ENCODE results near the gene EPHA10. TPM values are rescaled to one million over a fixed set of nuclear protein-coding genes. Genes with fewer than 3 reads are reported as not detected.
"Not testable (repeated sequence)": the region's sequence is repeated elsewhere in the genome, so short reads cannot be mapped to it uniquely, and the experiment has no call there.

Gene EPHA10
- total RNA-seq, 2 experiments from 2014 or later = not detected

DNA sequence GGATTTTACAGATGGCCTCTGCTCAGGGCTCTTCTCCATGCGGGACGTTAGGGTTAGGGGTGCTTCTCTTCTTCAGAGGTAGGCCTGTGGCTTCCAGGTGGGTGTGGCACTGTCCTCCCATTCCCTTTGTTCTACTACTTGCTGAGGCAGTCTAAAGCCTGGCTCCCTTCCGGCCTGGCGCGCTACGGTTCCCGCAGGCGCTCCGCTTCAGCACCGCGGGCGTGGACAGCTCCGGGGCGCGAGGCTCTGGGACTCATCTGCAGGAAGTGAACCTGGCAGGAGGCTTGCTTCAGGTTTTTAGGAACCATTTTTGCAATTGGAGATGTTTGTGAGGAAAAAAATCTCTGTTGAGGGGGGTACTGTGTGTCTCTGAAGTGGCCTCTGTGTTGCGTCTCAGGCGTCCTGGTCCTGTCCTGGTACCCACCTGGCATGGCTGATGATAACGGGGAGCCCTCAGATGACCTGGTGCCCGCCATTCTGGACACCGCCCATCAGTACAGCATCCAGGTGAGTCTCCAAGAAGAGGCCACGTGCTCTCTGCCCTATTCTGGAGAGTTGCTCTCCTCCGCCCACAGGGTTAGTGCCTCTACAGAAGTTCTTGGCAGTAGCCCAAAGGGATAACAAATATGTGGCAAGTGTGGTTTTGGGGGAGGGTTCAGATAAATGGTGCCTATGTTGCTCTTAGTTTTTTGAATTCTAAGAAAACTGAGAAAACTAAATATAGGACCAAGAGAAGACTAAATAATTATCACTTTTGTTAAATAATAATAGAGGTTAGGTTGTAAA lies 30.6 kb upstream of the EPHA10 start:
- Mint-ChIP-seq H3K4me3 (peak overlapping the region; percentile 54), H3K27ac (no peak overlapping the region), H3K36me3 (ENCODE audit: low read depth) (peaks cover 9% of the 10 kb centered on the region), H3K4me1 (ENCODE audit: low read depth) (peaks cover 23% of the 10 kb centered on the region), H3K27me3 (ENCODE audit: low read depth) (peaks cover 28% of the 10 kb centered on the region), H3K9me3 (ENCODE audit: insufficient read depth) (no peaks in the 10 kb centered on the region)
- ChIA-PET CTCF (no interaction called here), POLR2A (no interaction called here)
- peak; percentile 43 for ATAC-seq
- peak; percentile 66 for DNase-seq

DNA sequence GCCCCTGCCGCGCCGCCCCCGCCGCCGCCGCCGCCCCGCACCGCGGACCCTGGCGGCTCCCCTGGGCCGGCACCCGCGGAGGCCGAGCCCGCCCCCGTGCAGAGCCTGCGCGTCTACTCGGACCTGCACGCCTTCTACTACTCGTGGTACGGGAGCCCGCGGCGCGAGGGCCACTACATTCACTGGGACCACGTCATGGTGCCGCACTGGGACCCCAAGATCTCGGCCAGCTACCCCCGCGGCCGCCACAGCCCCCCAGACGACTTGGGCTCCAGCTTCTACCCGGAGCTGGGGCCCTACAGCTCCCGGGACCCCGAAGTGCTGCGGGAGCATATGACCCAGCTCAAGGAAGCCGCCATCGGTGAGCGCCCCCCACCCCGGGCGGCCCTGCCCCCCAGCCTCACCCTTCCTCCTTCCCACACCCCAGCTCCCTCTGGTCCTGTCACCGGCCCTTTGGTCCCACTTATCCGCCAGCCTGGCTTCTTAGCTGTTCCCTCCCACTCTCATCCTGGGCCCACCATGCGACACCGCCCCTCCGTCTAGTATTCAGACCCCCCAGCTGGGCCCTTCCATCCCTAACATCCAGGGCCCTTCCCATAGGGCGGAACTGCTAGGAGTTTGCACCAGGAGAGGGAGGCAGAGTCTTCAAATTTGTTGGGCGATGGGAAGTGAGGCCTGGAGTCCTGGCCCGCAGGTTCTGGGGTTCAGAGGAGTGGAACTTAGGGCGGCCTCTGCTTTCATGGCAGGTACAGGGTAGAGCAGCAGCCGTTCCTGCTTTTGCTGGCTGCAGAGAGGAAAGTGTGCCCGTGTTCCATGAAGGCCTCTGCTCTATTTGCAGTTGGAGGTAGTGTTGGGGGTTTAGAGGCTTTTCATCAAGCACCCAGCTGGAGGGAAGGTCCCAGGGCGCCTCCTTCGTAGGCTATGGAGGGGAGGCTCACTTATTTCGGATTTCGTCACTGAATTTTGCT lies 29.7 kb upstream of the EPHA10 start:
- H3K9me3 Mint-ChIP-seq (ENCODE audit: insufficient read depth) = no peaks in the 10 kb centered on the region
- peaks cover 23% of the 10 kb centered on the region for H3K4me1 Mint-ChIP-seq (ENCODE audit: low read depth)
- POLR2A ChIA-PET = no interaction called here
- H3K27me3 Mint-ChIP-seq (ENCODE audit: low read depth) = peaks cover 28% of the 10 kb centered on the region
- H3K4me3 Mint-ChIP-seq = peak overlapping the region; percentile 65
- CTCF ChIA-PET = no interaction called here
- no peak overlapping the region for H3K27ac Mint-ChIP-seq
- peak; percentile 32 for ATAC-seq
- DNase-seq = no peak
- H3K36me3 Mint-ChIP-seq (ENCODE audit: low read depth) = peaks cover 3% of the 10 kb centered on the region

DNA sequence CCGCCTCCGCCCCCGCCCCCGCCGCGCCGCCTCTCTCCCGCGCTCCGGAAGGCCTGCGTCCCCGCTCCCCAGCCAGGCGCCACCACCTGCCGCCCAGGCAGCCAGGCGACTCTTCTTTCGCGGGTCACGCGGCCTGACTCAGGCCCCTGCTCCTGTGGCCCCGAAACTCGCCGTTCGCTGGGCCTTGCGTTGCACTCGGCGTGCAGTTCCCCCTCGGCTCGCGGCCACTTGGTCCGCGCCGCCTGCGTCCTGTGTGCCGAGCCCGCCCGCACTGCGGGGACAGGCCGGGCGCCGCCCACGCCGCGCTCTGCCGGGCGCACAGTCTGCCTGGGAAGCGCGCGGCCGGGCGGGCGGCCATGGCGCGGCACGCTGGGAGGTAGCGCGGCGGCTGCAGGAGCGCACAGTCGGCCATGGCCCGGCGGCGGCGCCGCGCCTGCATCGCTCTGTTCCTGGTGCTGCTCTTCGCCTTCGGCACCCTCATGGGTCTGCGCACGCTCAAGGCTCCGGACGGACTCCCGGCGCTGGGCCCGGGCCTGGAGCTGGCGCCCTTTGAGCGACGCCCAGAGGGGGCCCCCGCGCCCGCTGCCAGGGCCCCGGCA lies 29.0 kb upstream of the EPHA10 start, which contains the start of gene MANEAL:
MANEAL (plus strand) TSS at position 75 of the 599 bp plus-strand sequence; CDS start at position 411, 336 bp downstream.
- POLR2A ChIA-PET = no interaction called here
- DNase-seq (peak; percentile 36), ATAC-seq (peak; percentile 86)
- H3K4me1 Mint-ChIP-seq (ENCODE audit: low read depth) = peaks cover 23% of the 10 kb centered on the region
- no peak within 1 kb of the TSS for H3K27ac Mint-ChIP-seq
- H3K36me3 Mint-ChIP-seq (ENCODE audit: low read depth) = no peaks in the 10 kb centered on the region
- peak within 1 kb of the TSS; percentile 65 for H3K4me3 Mint-ChIP-seq
- H3K27me3 Mint-ChIP-seq (ENCODE audit: low read depth) = peaks cover 28% of the 10 kb centered on the region
- CTCF ChIA-PET = no interaction called here
- no peaks in the 10 kb centered on the region for H3K9me3 Mint-ChIP-seq (ENCODE audit: insufficient read depth)

DNA sequence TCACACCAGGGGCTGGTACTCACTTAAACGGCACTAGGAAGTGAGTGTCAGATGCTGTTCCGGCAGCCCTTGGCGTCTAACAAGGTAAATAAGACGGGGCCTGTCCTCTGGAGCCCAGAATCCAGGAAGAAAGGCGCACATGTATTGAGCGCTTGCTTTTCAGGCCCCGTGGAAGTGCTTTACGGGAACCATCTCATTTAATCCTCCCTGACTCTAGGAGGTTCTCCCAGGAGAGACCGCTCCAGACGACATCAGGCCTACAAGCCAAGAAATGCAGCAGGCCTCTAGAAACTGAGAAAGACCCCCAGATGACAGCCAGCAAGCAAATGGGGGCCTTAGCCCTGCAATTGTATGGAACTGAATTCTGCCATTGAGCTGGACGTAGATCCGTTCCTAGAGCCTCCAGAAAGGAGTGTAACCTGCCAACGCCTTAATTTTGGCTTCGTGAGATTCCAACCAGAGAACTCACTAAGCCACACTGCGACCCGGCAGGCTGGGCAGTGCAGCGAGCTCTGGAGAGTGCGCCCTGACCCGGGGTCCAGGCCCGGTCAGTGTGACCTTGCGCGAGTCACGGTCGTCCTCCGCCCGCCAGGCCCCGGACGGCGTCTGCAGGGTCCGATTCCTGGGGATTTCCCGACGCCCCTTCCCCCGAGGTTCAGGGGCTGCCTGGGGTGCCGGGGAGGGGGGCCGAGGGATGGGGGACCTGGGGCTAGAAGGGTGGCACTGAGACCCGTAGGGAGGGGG lies 28.2 kb upstream of the EPHA10 start:
- Mint-ChIP-seq H3K9me3 (ENCODE audit: insufficient read depth) (no peaks in the 10 kb centered on the region), H3K4me3 (peak overlapping the region; percentile 15), H3K27ac (no peak overlapping the region), H3K27me3 (ENCODE audit: low read depth) (peaks cover 30% of the 10 kb centered on the region), H3K36me3 (ENCODE audit: low read depth) (no peaks in the 10 kb centered on the region), H3K4me1 (ENCODE audit: low read depth) (peaks cover 23% of the 10 kb centered on the region)
- ChIA-PET CTCF (no interaction called here), POLR2A (no interaction called here)
- DNase-seq (no peak), ATAC-seq (no peak)

DNA sequence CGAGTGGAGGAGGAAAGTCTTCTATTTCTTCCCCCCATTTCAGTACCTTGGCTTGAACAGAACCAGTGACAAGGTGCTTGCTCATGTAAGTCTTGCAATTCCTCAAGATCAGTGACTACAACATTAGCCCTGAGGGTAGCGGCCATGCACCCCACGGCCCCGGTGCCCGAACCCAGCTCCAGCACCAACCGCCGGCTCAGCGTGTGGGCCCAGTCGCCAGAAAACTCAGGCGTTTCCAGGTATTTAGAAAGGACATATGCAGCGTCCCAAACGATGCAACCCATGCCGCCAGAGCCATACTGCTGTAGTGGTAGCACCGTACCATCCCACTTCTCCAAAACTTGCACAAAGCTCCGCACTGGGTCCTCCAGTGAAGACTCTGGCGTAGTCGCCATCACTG lies 17.6 kb upstream of the EPHA10 start:
- ChIA-PET CTCF (no interaction called here), POLR2A (no interaction called here)
- no peaks in the 10 kb centered on the region for H3K9me3 Mint-ChIP-seq (ENCODE audit: insufficient read depth)
- no peaks in the 10 kb centered on the region for H3K36me3 Mint-ChIP-seq (ENCODE audit: low read depth)
- ATAC-seq = no peak
- H3K4me3 Mint-ChIP-seq = no peak overlapping the region
- H3K27me3 Mint-ChIP-seq (ENCODE audit: low read depth) = peaks cover 6% of the 10 kb centered on the region
- no peak overlapping the region for H3K27ac Mint-ChIP-seq
- H3K4me1 Mint-ChIP-seq (ENCODE audit: low read depth) = no peaks in the 10 kb centered on the region
- DNase-seq = no peak

DNA sequence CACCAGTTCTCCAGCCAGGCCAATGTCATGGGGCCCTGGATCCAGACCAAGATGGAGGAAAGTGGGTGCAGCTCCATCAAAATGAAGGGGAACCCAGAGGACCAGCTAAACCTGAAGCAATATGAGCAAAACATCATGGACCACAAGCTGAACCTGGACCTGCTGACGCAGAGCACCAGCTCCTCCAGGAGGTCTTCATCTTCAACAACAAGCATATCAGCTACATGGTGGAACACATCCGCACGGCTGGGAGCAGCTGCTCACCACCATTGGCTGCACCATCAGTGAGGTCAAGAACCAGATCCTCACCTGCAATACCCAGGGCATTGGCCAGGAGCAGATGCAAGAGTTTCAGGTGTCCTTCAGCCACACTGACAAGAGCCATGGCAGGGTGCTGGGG lies 13.7 kb upstream of the EPHA10 start:
- Mint-ChIP-seq H3K4me1 (ENCODE audit: low read depth) (no peaks in the 10 kb centered on the region), H3K36me3 (ENCODE audit: low read depth) (no peaks in the 10 kb centered on the region), H3K27ac (no peak overlapping the region), H3K4me3 (no peak overlapping the region), H3K9me3 (ENCODE audit: insufficient read depth) (no peaks in the 10 kb centered on the region), H3K27me3 (ENCODE audit: low read depth) (no peaks in the 10 kb centered on the region)
- DNase-seq (no peak), ATAC-seq (no peak)
- ChIA-PET CTCF (interaction anchor here (0.6 kb wide), 1 partner anchor 30 kb away, joined by 3 read pairs; the partner anchor contains the start of gene YRDC), POLR2A (no interaction called here)

DNA sequence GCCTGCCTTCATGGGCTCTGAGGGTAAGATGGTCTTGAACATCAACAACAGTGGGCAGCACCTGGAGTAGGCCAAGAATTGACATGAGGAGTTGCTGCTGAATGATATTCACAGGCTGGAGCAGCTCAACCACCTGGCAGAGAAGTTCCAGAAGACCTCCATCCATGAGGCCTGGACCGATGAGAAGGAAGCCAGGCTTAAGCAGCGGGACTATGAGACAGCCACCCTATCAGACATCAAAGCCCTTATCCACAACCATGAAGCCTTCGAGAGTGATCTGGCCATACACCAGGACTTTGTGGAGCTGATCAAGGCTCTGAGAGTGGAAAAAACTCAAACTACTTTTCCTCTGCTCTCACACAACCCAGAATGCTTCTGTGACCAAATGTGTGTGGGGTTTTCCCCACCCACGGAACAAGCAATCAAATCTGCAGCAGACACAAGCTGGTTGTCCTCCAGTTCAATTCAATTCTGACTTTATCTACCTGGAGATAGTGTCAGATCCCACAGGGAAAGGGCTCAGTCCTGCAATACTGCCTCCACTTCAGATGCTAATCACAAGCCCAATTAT lies 12.1 kb upstream of the EPHA10 start:
- Mint-ChIP-seq H3K27me3 (ENCODE audit: low read depth) (no peaks in the 10 kb centered on the region), H3K36me3 (ENCODE audit: low read depth) (no peaks in the 10 kb centered on the region), H3K9me3 (ENCODE audit: insufficient read depth) (no peaks in the 10 kb centered on the region), H3K27ac (no peak overlapping the region), H3K4me3 (no peak overlapping the region), H3K4me1 (ENCODE audit: low read depth) (no peaks in the 10 kb centered on the region)
- CTCF ChIA-PET = no interaction called here
- ATAC-seq = no peak
- no peak for DNase-seq
- POLR2A ChIA-PET = interaction anchor here (0.6 kb wide), 1 partner anchor 22 kb away, joined by 3 read pairs; no protein-coding TSS in a partner anchor

DNA sequence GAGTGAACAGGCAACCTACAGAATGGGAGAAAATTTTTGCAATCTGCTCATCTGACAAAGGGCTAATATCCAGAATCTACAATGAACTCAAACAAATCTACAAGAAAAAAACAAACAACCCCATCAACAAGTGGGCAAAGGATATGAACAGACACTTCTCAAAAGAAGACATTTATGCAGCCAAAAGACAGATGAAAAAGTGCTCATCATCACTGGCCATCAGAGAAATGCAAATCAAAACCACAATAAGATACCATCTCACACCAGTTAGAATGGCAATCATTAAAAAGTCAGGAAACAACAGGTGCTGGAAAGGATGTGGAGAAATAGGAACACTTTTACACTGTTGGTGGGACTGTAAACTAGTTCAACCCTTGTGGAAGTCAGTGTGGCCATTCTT lies 6.5 kb upstream of the EPHA10 start:
- H3K36me3 Mint-ChIP-seq (ENCODE audit: low read depth); DNase-seq; H3K4me1 Mint-ChIP-seq (ENCODE audit: low read depth); ATAC-seq; H3K9me3 Mint-ChIP-seq (ENCODE audit: insufficient read depth); CTCF ChIA-PET; H3K27ac Mint-ChIP-seq; H3K4me3 Mint-ChIP-seq: not testable (repeated sequence)
- H3K27me3 Mint-ChIP-seq (ENCODE audit: low read depth) = peaks cover 29% of the 10 kb centered on the region
- POLR2A ChIA-PET = interaction anchor here (0.6 kb wide), 1 partner anchor 435 kb away, joined by 3 read pairs; no protein-coding TSS in a partner anchor

DNA sequence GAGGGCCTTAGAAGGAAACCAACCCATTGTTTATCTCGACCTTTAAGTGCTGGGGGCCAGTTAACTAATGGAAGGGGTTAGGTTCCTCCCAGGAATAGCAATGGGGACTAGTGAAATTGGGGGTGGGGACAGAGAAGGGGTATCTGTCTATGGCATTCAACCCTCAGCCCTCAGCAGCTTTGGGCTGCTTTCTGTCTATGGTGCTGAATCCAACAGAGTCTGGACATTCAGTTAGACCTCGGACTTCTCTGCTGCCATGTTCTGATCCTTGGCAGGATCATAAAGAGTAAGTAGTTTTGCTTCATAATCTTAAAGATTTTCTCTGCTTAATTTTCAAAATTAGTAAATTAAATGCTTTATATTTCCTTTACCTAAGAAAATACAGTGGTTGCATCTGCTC lies 2.6 kb upstream of the EPHA10 start:
- Mint-ChIP-seq H3K36me3 (ENCODE audit: low read depth) (no peaks in the 10 kb centered on the region), H3K27me3 (ENCODE audit: low read depth) (peaks cover 63% of the 10 kb centered on the region), H3K4me3 (no peak overlapping the region), H3K9me3 (ENCODE audit: insufficient read depth) (no peaks in the 10 kb centered on the region), H3K4me1 (ENCODE audit: low read depth) (peaks cover 5% of the 10 kb centered on the region), H3K27ac (no peak overlapping the region)
- no peak for ATAC-seq
- ChIA-PET POLR2A (interaction anchor here (0.6 kb wide), 1 partner anchor 729 kb away, joined by 4 read pairs; no protein-coding TSS in a partner anchor), CTCF (interaction anchor here (1.7 kb wide), 1 partner anchor 164 kb away, joined by 3 read pairs; no protein-coding TSS in a partner anchor)
- DNase-seq = no peak

DNA sequence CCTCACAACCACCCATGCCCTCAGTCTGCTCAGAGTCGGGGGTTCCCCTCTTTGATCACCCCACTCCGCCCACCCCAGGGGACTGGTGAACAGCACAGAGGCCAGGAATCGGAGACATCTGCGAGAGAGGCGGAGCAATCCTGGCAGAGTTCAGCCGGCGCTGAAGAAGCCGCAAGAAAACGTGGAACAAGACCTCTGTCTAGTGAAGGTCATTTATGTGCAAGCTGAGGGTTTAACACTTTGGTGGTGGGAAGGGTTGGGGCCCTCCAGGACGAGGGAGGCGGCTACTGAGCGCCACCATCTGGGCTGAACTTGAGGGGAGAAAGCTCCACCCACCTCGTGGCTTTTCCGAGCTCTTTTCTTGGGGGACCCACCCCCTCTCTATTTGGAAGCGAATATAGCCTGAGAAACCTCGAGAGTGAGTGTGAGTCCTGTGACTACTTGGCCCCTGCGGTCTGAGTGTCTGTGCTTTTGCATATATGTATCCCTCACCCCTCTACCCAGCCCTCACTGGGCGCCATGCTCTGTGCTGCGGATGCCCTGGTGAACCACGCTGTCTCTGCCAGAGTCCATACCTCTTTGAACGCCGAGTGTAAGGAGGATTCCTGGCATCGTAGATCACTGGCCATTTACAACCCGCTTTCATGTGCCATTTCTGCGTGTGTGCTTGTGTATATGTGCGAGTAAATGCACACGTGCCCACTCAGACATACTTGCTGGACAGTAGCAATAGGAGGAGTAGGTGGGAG lies 1.2 kb upstream of the EPHA10 start:
- ChIA-PET CTCF (interaction anchor here (1.7 kb wide), 2 partner anchors 11 to 163 kb away, joined by 3 to 4 read pairs; no protein-coding TSS in a partner anchor), POLR2A (interaction anchor here (0.6 kb wide), 1 partner anchor 250 kb away, joined by 3 read pairs; no protein-coding TSS in a partner anchor)
- H3K36me3 Mint-ChIP-seq (ENCODE audit: low read depth) = no peaks in the 10 kb centered on the region
- DNase-seq (no peak), ATAC-seq (no peak)
- H3K27ac Mint-ChIP-seq = no peak overlapping the region
- peaks cover 5% of the 10 kb centered on the region for H3K4me1 Mint-ChIP-seq (ENCODE audit: low read depth)
- H3K27me3 Mint-ChIP-seq (ENCODE audit: low read depth) = peaks cover 66% of the 10 kb centered on the region
- H3K9me3 Mint-ChIP-seq (ENCODE audit: insufficient read depth) = no peaks in the 10 kb centered on the region
- no peak overlapping the region for H3K4me3 Mint-ChIP-seq

Measured in activated CD8-positive, alpha-beta T cell treated with anti-CD3 and anti-CD28 coated beads, Interleukin-2, amount 10 ng/mL, durations not matched to agents 7 days and 5 days (primary cell).